B cell (primary cell): ENCODE results near the gene UNC93B1.
"Not testable (repeated sequence)": the region's sequence is repeated elsewhere in the genome, so short reads cannot be mapped to it uniquely, and the experiment has no call there.

Experiments used
- EZH2 ChIP-seq: IDR thresholded peaks from 2 replicates; pipeline ENCODE4 v1.6.1; 2012; ENCODE audit warnings: borderline replicate concordance, low read depth, mild to moderate bottlenecking, moderate library complexity, low read length; ENCODE audit not compliant: insufficient read depth, poor library complexity, severe bottlenecking
- TF ChIP-seq, protein P1 (sequence below): fragments of 200-600 bp; IDR thresholded peaks from one replicate; pipeline ENCODE4 v1.8.0; 2022; ENCODE audit warnings: antibody characterized with exemption, mild to moderate bottlenecking

DNA sequence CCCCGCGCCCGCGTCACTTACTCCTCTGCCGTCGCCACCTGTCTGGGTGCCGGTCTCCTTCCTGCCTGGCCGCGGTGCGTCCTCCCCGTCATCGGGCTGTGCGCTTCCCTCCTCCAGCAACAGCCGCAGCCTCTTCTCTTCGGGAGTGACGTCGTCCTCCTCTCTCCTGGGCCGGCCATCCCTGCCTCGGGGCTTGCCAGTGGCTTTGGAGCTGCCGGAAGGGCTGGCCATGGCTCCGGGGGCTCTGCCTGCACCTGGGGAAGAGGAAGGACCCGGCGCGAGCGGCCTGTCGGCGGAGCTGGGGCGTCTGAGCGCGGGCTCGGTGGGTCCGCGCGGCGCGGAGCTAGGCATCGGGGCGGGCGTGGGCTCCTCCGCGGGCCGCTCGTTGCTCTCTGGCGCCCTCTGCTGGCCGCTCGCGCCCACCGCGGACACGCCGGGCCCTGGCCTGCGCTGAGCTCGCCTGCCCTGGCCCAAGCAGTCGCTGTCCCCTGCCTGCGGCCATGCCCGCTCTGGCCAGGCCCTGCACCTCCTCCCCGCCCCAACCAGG is 48.4 kb downstream of the UNC93B1 start:
- not testable (repeated sequence) for TF ChIP-seq EZH2
- TF ChIP-seq, protein P1, sequence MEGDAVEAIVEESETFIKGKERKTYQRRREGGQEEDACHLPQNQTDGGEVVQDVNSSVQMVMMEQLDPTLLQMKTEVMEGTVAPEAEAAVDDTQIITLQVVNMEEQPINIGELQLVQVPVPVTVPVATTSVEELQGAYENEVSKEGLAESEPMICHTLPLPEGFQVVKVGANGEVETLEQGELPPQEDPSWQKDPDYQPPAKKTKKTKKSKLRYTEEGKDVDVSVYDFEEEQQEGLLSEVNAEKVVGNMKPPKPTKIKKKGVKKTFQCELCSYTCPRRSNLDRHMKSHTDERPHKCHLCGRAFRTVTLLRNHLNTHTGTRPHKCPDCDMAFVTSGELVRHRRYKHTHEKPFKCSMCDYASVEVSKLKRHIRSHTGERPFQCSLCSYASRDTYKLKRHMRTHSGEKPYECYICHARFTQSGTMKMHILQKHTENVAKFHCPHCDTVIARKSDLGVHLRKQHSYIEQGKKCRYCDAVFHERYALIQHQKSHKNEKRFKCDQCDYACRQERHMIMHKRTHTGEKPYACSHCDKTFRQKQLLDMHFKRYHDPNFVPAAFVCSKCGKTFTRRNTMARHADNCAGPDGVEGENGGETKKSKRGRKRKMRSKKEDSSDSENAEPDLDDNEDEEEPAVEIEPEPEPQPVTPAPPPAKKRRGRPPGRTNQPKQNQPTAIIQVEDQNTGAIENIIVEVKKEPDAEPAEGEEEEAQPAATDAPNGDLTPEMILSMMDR: peak; percentile 78
